Calu3 (cell line): ENCODE measurements around the gene CCDC63. TPM values are rescaled to one million over a fixed set of nuclear protein-coding genes. Genes with fewer than 3 reads are reported as not detected.

ENCODE experiments used
- BruUV-seq: library from RNA; stranded (reverse); fragments of 400-500 nt; replicated peaks from 2 replicates; lab custom pipeline; 2021; lab: Mats Ljungman, UMichigan
- CTCF ChIA-PET: fragments of 300-600 bp; sonication (Branson Sonifier 250); formaldehyde crosslinking; loops from one replicate; lab custom pipeline; 2022; ENCODE audit warnings: antibody characterized with exemption; lab: Charles Lee
- DNase-seq: peaks from one replicate; pipeline ENCODE4 v3.0.0; 2022
- H3K27ac Mint-ChIP-seq: one replicate; pipeline ENCODE4 v1.8.0; 2022; ENCODE audit warnings: mixed read lengths; ENCODE audit not compliant: unreplicated experiment
- H3K27me3 Mint-ChIP-seq: one replicate; pipeline ENCODE4 v1.8.0; 2022; ENCODE audit warnings: mixed read lengths; ENCODE audit not compliant: unreplicated experiment
- H3K36me3 Mint-ChIP-seq: one replicate; pipeline ENCODE4 v1.8.0; 2022; ENCODE audit warnings: mild to moderate bottlenecking, moderate library complexity, mixed read lengths; ENCODE audit not compliant: insufficient read depth, unreplicated experiment
- H3K4me1 Mint-ChIP-seq: one replicate; pipeline ENCODE4 v1.8.0; 2022; ENCODE audit warnings: mild to moderate bottlenecking, low read depth, mixed read lengths; ENCODE audit not compliant: unreplicated experiment
- H3K4me3 Mint-ChIP-seq: one replicate; pipeline ENCODE4 v1.8.0; 2022; ENCODE audit warnings: mild to moderate bottlenecking, low read depth, moderate library complexity, mixed read lengths; ENCODE audit not compliant: unreplicated experiment
- H3K9me3 Mint-ChIP-seq: one replicate; pipeline ENCODE4 v1.8.0; 2022; ENCODE audit warnings: low read depth, mixed read lengths; ENCODE audit not compliant: unreplicated experiment
- intact Hi-C: fragments of 100-400 bp; cut with micrococcal nuclease; formaldehyde crosslinking; loops from one replicate; pipeline ENCODE4 v1.10.0; 2022; ENCODE audit not compliant: unreplicated experiment
- total RNA-seq: library from RNA; stranded (reverse); gene quantifications from 2 replicates; pipeline ENCODE4 v1.2.3, GENCODE V29; 2022
- TF ChIP-seq, protein P1 (sequence below): fragments of 200-600 bp; IDR thresholded peaks from one replicate; pipeline ENCODE4 v1.8.0; 2022; ENCODE audit warnings: antibody characterized with exemption; ENCODE audit not compliant: unreplicated experiment

Gene CCDC63
- total RNA-seq, 1 experiment from 2014 or later, result not detected

DNA sequence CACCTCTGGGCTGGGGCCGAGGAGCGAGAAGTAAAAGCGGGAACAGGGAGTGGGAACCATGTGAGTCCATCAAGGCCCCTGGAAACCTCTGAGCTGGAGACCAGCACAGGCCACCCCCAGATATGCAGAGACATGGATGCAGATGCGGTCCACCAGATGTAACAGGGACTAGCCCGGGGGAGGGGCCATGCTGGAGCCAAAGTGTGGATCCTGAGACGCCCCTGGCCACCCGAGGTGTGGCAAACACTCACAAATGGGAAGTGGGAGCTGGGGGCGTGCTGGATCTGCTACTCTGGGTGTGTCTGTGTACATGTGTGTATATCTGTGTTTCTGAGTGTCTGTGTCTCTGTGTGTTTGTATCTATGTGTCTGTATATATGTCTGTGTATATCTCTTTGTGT is 60.8 kb downstream of the CCDC63 start:
- intact Hi-C loops, result no loop called here
- BruUV-seq, result no TSS peak
- CTCF ChIA-PET, result interaction anchor here (0.6 kb wide), 1 partner anchor 23 kb away, joined by 3 read pairs; no protein-coding TSS in a partner anchor
- Mint-ChIP-seq H3K9me3 (no peaks in the 10 kb centered on the region), H3K4me3 (no peak overlapping the region), H3K36me3 (no peaks in the 10 kb centered on the region), H3K27me3 (peaks cover 51% of the 10 kb centered on the region), H3K27ac (no peak overlapping the region), H3K4me1 (peaks cover 10% of the 10 kb centered on the region)
- no peak for DNase-seq
- TF ChIP-seq, protein P1, sequence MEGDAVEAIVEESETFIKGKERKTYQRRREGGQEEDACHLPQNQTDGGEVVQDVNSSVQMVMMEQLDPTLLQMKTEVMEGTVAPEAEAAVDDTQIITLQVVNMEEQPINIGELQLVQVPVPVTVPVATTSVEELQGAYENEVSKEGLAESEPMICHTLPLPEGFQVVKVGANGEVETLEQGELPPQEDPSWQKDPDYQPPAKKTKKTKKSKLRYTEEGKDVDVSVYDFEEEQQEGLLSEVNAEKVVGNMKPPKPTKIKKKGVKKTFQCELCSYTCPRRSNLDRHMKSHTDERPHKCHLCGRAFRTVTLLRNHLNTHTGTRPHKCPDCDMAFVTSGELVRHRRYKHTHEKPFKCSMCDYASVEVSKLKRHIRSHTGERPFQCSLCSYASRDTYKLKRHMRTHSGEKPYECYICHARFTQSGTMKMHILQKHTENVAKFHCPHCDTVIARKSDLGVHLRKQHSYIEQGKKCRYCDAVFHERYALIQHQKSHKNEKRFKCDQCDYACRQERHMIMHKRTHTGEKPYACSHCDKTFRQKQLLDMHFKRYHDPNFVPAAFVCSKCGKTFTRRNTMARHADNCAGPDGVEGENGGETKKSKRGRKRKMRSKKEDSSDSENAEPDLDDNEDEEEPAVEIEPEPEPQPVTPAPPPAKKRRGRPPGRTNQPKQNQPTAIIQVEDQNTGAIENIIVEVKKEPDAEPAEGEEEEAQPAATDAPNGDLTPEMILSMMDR, result no peak

DNA sequence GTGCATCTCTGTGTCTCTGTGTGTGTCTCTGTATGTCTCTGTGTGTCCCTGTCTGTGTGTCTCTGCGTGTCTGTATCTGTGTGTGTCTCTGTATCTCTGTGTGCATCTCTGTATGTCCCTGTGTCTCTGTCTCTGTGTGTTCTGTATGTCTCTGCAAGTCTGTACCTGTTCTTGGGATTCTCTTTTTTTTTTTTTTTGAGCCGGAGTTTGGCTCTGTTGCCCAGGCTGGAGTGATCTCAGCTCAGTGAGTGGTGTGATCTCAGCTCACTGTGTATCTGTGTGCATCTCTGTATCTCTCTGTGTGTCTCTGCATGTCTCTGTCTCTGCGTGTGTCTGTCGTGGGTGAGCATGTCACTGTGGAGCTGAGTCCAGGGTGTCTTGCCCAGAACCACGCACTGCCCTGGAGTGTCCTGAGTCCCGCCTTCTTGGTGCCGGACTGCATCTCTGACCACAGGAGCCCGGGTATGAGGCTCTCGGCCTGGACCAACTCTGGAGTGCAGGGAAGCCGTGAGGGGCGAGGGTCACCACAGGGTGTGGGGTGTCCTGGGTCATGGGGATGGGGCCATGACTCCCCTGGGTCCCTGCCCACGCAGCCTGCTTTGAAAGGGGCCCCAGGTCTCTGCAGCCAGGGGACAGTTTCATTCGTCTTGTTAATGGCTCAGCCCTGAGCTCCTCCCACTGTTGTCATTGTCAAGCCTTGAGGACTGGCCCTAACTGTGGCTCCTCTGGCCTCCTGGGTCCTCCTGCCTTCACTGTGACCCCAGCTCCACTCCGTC is 61.8 kb downstream of the CCDC63 start:
- intact Hi-C loops, result no loop called here
- Mint-ChIP-seq H3K9me3 (no peaks in the 10 kb centered on the region), H3K4me3 (no peak overlapping the region), H3K27me3 (peaks cover 48% of the 10 kb centered on the region), H3K4me1 (peaks cover 10% of the 10 kb centered on the region), H3K36me3 (no peaks in the 10 kb centered on the region), H3K27ac (no peak overlapping the region)
- DNase-seq, result no peak
- TF ChIP-seq, protein P1, result no peak
- CTCF ChIA-PET, result no interaction called here
- no TSS peak for BruUV-seq

DNA sequence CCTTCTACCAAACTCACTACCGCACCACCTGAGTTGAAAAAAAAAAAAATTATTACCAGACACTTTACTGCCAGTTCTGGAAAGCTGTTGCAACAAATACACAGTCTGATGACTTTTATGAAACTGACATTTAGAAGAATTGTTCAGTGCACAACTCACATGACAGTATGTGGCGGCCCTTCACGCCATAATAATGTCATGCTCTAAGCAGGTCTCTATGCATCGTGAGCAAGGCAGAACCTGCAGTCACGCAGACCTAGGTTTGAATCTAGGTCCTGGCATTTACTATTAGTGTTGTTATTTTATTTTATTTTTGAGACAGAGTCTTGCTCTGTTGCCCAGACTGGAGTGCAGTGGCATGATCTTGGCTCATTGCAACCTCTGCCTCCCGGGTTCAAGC is 65.5 kb downstream of the CCDC63 start:
- TF ChIP-seq, protein P1, result no peak
- CTCF ChIA-PET, result interaction anchor here (0.6 kb wide), 1 partner anchor 71 kb away, joined by 3 read pairs; no protein-coding TSS in a partner anchor
- no peak overlapping the region for H3K4me3 Mint-ChIP-seq
- peaks cover 2% of the 10 kb centered on the region for H3K9me3 Mint-ChIP-seq
- H3K4me1 Mint-ChIP-seq, result peaks cover 10% of the 10 kb centered on the region
- no TSS peak for BruUV-seq
- no peak overlapping the region for H3K27ac Mint-ChIP-seq
- DNase-seq, result no peak
- intact Hi-C loops, result no loop called here
- no peaks in the 10 kb centered on the region for H3K36me3 Mint-ChIP-seq
- H3K27me3 Mint-ChIP-seq, result peaks cover 23% of the 10 kb centered on the region

DNA sequence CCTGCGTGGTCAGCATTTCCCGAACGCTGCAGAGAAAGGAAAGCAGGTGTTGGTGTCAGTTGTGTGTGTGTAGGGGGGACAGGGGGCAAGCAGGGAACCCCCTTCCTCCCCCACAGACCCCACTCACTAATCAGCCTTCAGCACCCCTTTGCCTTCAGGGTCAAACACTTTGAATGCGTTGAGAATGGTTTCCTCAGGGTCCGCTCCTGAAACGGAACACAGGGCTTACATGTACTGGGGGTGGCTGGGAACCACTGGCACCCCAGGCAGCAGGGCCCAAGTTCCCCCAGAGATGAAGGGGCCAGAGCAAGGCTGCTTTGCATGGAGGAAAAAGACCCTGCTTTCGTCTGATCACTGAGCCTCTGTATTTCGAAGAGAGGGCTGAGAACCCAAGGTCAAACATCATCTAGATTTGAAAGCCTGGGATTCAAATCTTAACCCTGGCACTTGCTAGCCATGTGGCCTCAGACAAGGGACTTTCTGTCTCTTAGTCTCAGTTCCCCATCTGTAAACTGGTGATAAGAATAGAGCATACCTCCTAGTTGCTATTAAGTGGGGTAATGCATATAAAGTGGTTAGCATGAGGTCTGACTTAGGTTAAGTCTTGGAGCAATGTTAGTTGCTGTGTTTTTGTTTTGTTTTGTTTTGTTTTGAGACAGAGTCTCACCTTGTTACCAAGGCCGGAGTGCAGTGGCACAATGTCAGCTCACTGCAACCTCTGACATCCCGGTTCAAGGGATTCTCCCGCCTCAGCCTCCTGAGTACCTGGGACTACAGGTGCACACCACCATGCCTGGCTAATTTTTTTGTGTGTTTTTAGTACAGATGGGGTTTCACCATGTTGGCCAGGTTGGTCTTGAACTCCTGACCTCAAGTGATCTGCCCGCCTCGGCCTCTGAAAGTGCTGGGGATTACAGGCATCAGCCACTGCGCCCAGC is 66.6 kb downstream of the CCDC63 start:
- H3K4me1 Mint-ChIP-seq, result peaks cover 10% of the 10 kb centered on the region
- CTCF ChIA-PET, result no interaction called here
- no TSS peak for BruUV-seq

More for the DNA sequence above, 66.6 kb downstream of the CCDC63 start:
- Mint-ChIP-seq H3K4me3 (no peak overlapping the region), H3K27me3 (peaks cover 12% of the 10 kb centered on the region), H3K9me3 (peaks cover 2% of the 10 kb centered on the region), H3K27ac (no peak overlapping the region), H3K36me3 (no peaks in the 10 kb centered on the region)
- TF ChIP-seq, protein P1, result no peak
- DNase-seq, result no peak
- intact Hi-C loops, result no loop called here
